DMS79 (cell line): ENCODE results near the gene MT1H.
A peak's percentile ranks its signal among the peaks of the same experiment; 100 is the strongest.
"Not testable (repeated sequence)": the region's sequence is repeated elsewhere in the genome, so short reads cannot be mapped to it uniquely, and the experiment has no call there.

Source experiments
- DNase-seq: peaks from one replicate; lab custom pipeline; 2025; lab: John Stamatoyannopoulos, UW

MT1H gene

GRCh38 chr16:56665286-56666261 is 4.0 kb upstream of the MT1H start:
- not testable (repeated sequence) for DNase-seq

GRCh38 chr16:56667581-56668571 is 1.7 kb upstream of the MT1H start, which contains the start of gene MT1G:
Gene MT1G, minus strand, starts transcription at chr16:56668065. Its CDS starts 72 bp downstream, at chr16:56667993.
- DNase-seq, result no peak

GRCh38 chr16:56669840-56670619 is 416 bp downstream of the MT1H start:
- no peak for DNase-seq

GRCh38 chr16:56670620-56670934 is 963 bp downstream of the MT1H start:
- no peak for DNase-seq

GRCh38 chr16:56671691-56672090 is 2.1 kb downstream of the MT1H start:
- DNase-seq, result not testable (repeated sequence)

- not testable (repeated sequence) for DNase-seq
These were observed 2.6 kb downstream of the MT1H start for GRCh38 chr16:56672171-56672570.

GRCh38 chr16:56672761-56673536 is 3.3 kb downstream of the MT1H start:
- DNase-seq, result no peak

GRCh38 chr16:56673921-56674320 is 4.3 kb downstream of the MT1H start:
- no peak for DNase-seq

GRCh38 chr16:56674570-56674969 is 5.0 kb downstream of the MT1H start:
- DNase-seq, result not testable (repeated sequence)

GRCh38 chr16:56675685-56676210 is 6.1 kb downstream of the MT1H start:
- no peak for DNase-seq

- no peak for DNase-seq
These were observed 7.9 kb downstream of the MT1H start for GRCh38 chr16:56677474-56677873.

- DNase-seq, result no peak
These were observed 9.6 kb downstream of the MT1H start for GRCh38 chr16:56679078-56679730.

- DNase-seq, result no peak
These were observed 10.2 kb downstream of the MT1H start for GRCh38 chr16:56679818-56680217.

GRCh38 chr16:56681939-56682702 is 12.5 kb downstream of the MT1H start, which contains the start of gene MT1X:
Gene MT1X, plus strand, starts transcription at chr16:56682470. Its CDS starts 71 bp downstream, at chr16:56682541.
- peak; percentile 60 for DNase-seq

- DNase-seq, result no peak
These were observed 13.2 kb downstream of the MT1H start for GRCh38 chr16:56682703-56683397.

GRCh38 chr16:56683424-56684172 is 14.0 kb downstream of the MT1H start:
- no peak for DNase-seq

GRCh38 chr16:56684256-56684925 is 14.8 kb downstream of the MT1H start:
- no peak for DNase-seq
